Measurements from ENCODE around the gene ATP11A. TPM values are rescaled to one million over a fixed set of nuclear protein-coding genes. Genes with fewer than 3 reads are reported as not detected.
"Not testable (repeated sequence)": the region's sequence is repeated elsewhere in the genome, so short reads cannot be mapped to it uniquely, and the experiment has no call there.

The ATP11A gene
- total RNA-seq, 3 donors from 2014 or later, result 22.1 to 27.2 (median 26.8) TPM

GRCh38 chr13:112868308-112868707 lies 178.5 kb downstream of the ATP11A start:
- DNase-seq (ENCODE audit: low spot score in 2 of 2), result no peak

GRCh38 chr13:112869202-112870050 lies 179.6 kb downstream of the ATP11A start:
- Histone ChIP-seq H3K27ac (no peak overlapping the region), H3K36me3 (no peaks in the 10 kb centered on the region), H3K4me1 (no peaks in the 10 kb centered on the region), H3K4me3 (no peak overlapping the region), H3K27me3 (no peaks in the 10 kb centered on the region), H3K9me3 (no peaks in the 10 kb centered on the region)
- intact Hi-C loops (cut with DNase I; ENCODE audit: low total_unique reads), result no loop called here
- DNase-seq (ENCODE audit: low spot score in 2 of 2), result no peak
- no peak for TF ChIP-seq CTCF (IDR thresholded peaks at IDR 0.05)
- no peak for TF ChIP-seq POLR2AphosphoS5 (IDR thresholded peaks at IDR 0.05)
- no peak for TF ChIP-seq POLR2A (IDR thresholded peaks at IDR 0.05)

More at GRCh38 chr13:112868308-112868707, 178.5 kb downstream of the ATP11A start:
- Histone ChIP-seq H3K36me3 (no peaks in the 10 kb centered on the region), H3K4me3 (no peak overlapping the region), H3K4me1 (no peaks in the 10 kb centered on the region), H3K9me3 (no peaks in the 10 kb centered on the region), H3K27me3 (no peaks in the 10 kb centered on the region), H3K27ac (no peak overlapping the region)
- TF ChIP-seq CTCF (IDR thresholded peaks at IDR 0.05) (no peak), POLR2AphosphoS5 (IDR thresholded peaks at IDR 0.05) (no peak), POLR2A (IDR thresholded peaks at IDR 0.05) (no peak)
- intact Hi-C loops (cut with DNase I; ENCODE audit: low total_unique reads), result no loop called here

GRCh38 chr13:112870051-112870331 lies 180.2 kb downstream of the ATP11A start:
- Histone ChIP-seq H3K27ac (no peak overlapping the region), H3K9me3 (no peaks in the 10 kb centered on the region), H3K27me3 (no peaks in the 10 kb centered on the region), H3K36me3 (no peaks in the 10 kb centered on the region), H3K4me3 (no peak overlapping the region), H3K4me1 (no peaks in the 10 kb centered on the region)
- intact Hi-C loops (cut with DNase I; ENCODE audit: low total_unique reads), result no loop called here
- DNase-seq (ENCODE audit: low spot score in 2 of 2), result no peak
- TF ChIP-seq POLR2AphosphoS5 (IDR thresholded peaks at IDR 0.05) (no peak), POLR2A (IDR thresholded peaks at IDR 0.05) (no peak), CTCF (IDR thresholded peaks at IDR 0.05) (no peak)

GRCh38 chr13:112870737-112871287 lies 181.0 kb downstream of the ATP11A start:
- no peaks in the 10 kb centered on the region for H3K27me3 ChIP-seq
- H3K27ac ChIP-seq, result no peak overlapping the region
- H3K9me3 ChIP-seq, result no peaks in the 10 kb centered on the region
- no peak for DNase-seq (ENCODE audit: low spot score in 2 of 2)
- H3K4me3 ChIP-seq, result no peak overlapping the region
- intact Hi-C loops (cut with DNase I; ENCODE audit: low total_unique reads), result no loop called here
- H3K4me1 ChIP-seq, result no peaks in the 10 kb centered on the region
- H3K36me3 ChIP-seq, result no peaks in the 10 kb centered on the region
- TF ChIP-seq POLR2A (IDR thresholded peaks at IDR 0.05) (no peak), CTCF (IDR thresholded peaks at IDR 0.05) (no peak), POLR2AphosphoS5 (IDR thresholded peaks at IDR 0.05) (no peak)

GRCh38 chr13:112871742-112872141 lies 181.9 kb downstream of the ATP11A start:
- Histone ChIP-seq H3K9me3 (no peaks in the 10 kb centered on the region), H3K4me1 (no peaks in the 10 kb centered on the region), H3K4me3 (no peak overlapping the region), H3K36me3 (no peaks in the 10 kb centered on the region), H3K27ac (no peak overlapping the region), H3K27me3 (no peaks in the 10 kb centered on the region)
- intact Hi-C loops (cut with DNase I; ENCODE audit: low total_unique reads), result no loop called here
- no peak for TF ChIP-seq POLR2A (IDR thresholded peaks at IDR 0.05)
- DNase-seq (ENCODE audit: low spot score in 2 of 2), result no peak

GRCh38 chr13:112872657-112873631 lies 183.1 kb downstream of the ATP11A start:
- H3K4me3 ChIP-seq; H3K9me3 ChIP-seq; H3K27me3 ChIP-seq; intact Hi-C loops (cut with DNase I; ENCODE audit: low total_unique reads); H3K36me3 ChIP-seq; H3K4me1 ChIP-seq; DNase-seq (ENCODE audit: low spot score in 2 of 2): not testable (repeated sequence)
- H3K27ac ChIP-seq, result peak overlapping the region in 1 of 2 donors; percentile 58
